BLaER1 (cell line): Measurements from ENCODE around the gene TRAF7.
A peak's percentile ranks its signal among the peaks of the same experiment; 100 is the strongest.

Experiments
- H3K27ac ChIP-seq: shearing (Covaris generic); formaldehyde crosslinking; 2 replicates; pipeline ENCODE4 v1.8.1; 2022
- H3K27me3 ChIP-seq: shearing (Covaris generic); formaldehyde crosslinking; 2 replicates; pipeline ENCODE4 v1.8.1; 2022
- H3K36me3 ChIP-seq: shearing (Covaris generic); formaldehyde crosslinking; 2 replicates; pipeline ENCODE4 v1.8.1; 2022
- H3K4me1 ChIP-seq: shearing (Covaris generic); formaldehyde crosslinking; 2 replicates; pipeline ENCODE4 v1.8.1; 2022
- H3K4me2 ChIP-seq: shearing (Covaris generic); formaldehyde crosslinking; 2 replicates; pipeline ENCODE4 v1.8.1; 2022
- H3K4me3 ChIP-seq: shearing (Covaris generic); formaldehyde crosslinking; 2 replicates; pipeline ENCODE4 v1.8.1; 2022
- H3K9ac ChIP-seq: shearing (Covaris generic); formaldehyde crosslinking; 2 replicates; pipeline ENCODE4 v1.8.1; 2022
- H3K9me3 ChIP-seq: shearing (Covaris generic); formaldehyde crosslinking; 2 replicates; pipeline ENCODE4 v1.8.1; 2022
- H4K20me1 ChIP-seq: shearing (Covaris generic); formaldehyde crosslinking; 2 replicates; pipeline ENCODE4 v1.8.1; 2022
- Cebpa-rat ChIP-seq: shearing (Covaris generic); IDR thresholded peaks from 2 replicates; pipeline ENCODE4 v1.8.1; 2022

The TRAF7 gene

DNA sequence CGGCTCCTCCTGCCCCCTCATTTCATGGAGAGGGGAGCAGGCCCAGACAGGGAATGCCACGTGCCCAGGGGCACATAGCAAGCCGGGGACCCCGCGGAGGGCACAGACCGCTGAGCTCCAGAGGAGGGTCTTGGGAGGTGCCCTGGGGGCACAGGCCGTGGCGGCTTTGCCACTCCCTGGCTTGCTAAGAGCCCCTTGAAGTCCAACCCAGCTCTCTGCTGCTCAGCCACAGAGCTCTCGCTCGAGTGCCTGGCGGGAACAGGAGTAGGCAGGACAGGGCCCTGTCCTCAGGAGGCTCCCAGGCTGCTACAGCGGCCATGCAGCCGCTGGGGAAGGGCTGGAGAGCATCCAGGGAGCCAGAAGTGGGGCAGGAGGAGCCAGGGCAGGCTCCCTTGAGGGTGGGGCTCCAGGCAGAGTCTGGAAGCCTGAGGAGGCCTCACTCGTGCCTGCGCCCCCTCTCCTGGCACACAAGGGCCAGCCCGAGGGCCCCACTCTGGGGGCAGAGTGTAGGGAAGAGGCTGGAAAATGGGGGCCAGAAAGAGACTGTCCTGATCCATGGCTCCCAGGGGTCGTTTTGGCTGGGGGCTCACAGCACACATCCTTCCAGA, 11.6 kb upstream of the TRAF7 start:
- Histone ChIP-seq H3K9me3 (no peaks in the 10 kb centered on the region), H4K20me1 (peaks cover 33% of the 10 kb centered on the region), H3K4me2 (peak overlapping the region; percentile 24; the same call in 1 of the 2 replicates), H3K27me3 (no peaks in the 10 kb centered on the region), H3K27ac (no peak overlapping the region), H3K4me3 (no peak overlapping the region), H3K4me1 (peaks cover 49% of the 10 kb centered on the region), H3K36me3 (no peaks in the 10 kb centered on the region), H3K9ac (no peak overlapping the region)
- no peak for TF ChIP-seq Cebpa-rat

DNA sequence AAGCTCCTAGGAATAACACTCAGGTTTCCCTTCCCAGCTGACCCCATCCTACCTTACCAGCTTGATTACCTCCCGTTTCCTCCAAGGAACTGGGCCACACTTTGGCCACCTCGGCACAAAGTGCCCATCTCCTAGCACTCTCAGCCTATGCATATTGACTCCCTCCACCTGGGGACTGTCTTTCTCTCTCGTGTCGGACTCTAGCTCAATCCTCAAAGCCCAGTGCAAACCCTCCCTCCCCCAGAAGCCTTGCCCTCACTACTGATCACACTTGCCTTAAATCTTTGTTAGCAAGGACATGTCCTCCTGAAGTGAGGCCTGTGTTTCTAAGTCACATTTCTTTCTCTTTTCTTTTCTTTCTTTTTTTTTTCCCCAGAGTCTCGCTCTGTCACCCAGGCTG, 9.7 kb upstream of the TRAF7 start:
- Histone ChIP-seq H3K9me3 (no peaks in the 10 kb centered on the region), H3K27me3 (no peaks in the 10 kb centered on the region), H4K20me1 (peaks cover 52% of the 10 kb centered on the region), H3K4me2 (no peak overlapping the region), H3K4me3 (no peak overlapping the region), H3K36me3 (peaks cover under 1% of the 10 kb centered on the region; the same call in 1 of the 2 replicates), H3K27ac (no peak overlapping the region), H3K9ac (no peak overlapping the region), H3K4me1 (peaks cover 60% of the 10 kb centered on the region)
- TF ChIP-seq Cebpa-rat: no peak

DNA sequence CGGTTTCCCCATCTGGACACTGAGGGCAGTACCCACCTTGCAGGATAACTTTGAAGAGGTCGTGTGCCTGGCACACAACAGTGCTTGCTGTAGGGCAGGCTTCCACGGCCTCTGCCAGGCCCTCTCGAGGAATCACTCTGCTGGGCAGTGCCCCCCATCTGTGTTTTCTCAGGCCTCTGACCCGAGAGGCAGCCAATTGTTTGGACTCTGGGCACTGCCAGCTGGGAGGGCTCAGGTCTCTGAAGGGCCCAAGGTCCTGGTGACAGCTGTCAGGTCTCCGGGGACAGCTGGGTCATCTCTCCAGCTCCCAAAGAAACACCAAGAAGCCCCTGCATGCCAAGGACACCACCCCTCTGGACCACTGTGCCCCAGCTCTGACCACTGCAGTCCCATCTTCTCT, 8.2 kb upstream of the TRAF7 start:
- TF ChIP-seq Cebpa-rat: no peak
- Histone ChIP-seq H3K4me1 (peaks cover 75% of the 10 kb centered on the region), H3K27ac (no peak overlapping the region), H3K9me3 (no peaks in the 10 kb centered on the region), H3K9ac (no peak overlapping the region), H4K20me1 (peaks cover 67% of the 10 kb centered on the region), H3K27me3 (no peaks in the 10 kb centered on the region), H3K36me3 (peaks cover 16% of the 10 kb centered on the region), H3K4me3 (no peak overlapping the region), H3K4me2 (peak overlapping the region; percentile 100)

DNA sequence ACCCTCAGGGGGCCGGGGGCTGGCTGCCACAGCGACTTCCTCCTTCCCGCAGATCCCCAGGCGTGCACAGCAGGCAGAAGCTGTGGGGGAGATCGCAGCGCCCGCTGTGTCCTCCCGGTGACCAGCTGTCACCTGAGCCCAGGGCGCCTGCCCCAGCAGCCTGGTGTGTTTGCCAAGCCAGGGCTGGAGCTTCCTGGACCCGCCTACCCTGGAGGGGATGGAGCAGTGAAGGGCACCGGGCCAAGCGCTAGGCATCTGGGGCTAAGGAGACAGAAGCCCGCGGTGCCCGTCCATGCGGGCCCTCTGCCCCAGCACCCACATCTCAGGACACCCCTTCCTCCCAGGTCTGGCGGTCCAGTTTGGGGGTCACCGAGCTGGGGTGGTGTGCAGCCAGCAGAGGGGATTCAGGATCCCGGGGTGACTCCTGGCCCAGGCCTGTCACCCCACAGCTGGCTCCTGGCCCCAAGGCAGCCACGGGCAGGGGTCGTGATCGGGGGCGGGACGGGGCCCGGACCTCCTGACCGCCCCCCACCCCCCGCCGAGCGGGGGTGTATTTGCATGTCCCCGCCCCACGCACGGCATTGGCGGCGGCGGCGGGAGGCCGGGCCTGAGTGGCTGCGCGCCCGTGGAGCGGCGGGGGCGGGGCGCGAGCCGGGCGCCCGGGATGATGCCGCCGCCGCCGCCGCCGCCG, 7.5 kb upstream of the TRAF7 start, which contains the start of gene RAB26:
Gene RAB26, plus strand, starts transcription at position 645 of the 691 bp plus-strand sequence. CDS start 159 bp downstream, outside the sequence.
- H3K4me1 ChIP-seq: peaks cover 81% of the 10 kb centered on the region
- H3K9me3 ChIP-seq: no peaks in the 10 kb centered on the region
- no peak for TF ChIP-seq Cebpa-rat
- peaks cover 23% of the 10 kb centered on the region for H3K36me3 ChIP-seq
- peak within 1 kb of the TSS; percentile 100 for H3K4me2 ChIP-seq
- H3K27ac ChIP-seq: peak within 1 kb of the TSS; percentile 79
- H3K4me3 ChIP-seq: peak within 1 kb of the TSS; percentile 90
- H3K9ac ChIP-seq: peak within 1 kb of the TSS; percentile 99
- peaks cover 75% of the 10 kb centered on the region for H4K20me1 ChIP-seq
- no peaks in the 10 kb centered on the region for H3K27me3 ChIP-seq

DNA sequence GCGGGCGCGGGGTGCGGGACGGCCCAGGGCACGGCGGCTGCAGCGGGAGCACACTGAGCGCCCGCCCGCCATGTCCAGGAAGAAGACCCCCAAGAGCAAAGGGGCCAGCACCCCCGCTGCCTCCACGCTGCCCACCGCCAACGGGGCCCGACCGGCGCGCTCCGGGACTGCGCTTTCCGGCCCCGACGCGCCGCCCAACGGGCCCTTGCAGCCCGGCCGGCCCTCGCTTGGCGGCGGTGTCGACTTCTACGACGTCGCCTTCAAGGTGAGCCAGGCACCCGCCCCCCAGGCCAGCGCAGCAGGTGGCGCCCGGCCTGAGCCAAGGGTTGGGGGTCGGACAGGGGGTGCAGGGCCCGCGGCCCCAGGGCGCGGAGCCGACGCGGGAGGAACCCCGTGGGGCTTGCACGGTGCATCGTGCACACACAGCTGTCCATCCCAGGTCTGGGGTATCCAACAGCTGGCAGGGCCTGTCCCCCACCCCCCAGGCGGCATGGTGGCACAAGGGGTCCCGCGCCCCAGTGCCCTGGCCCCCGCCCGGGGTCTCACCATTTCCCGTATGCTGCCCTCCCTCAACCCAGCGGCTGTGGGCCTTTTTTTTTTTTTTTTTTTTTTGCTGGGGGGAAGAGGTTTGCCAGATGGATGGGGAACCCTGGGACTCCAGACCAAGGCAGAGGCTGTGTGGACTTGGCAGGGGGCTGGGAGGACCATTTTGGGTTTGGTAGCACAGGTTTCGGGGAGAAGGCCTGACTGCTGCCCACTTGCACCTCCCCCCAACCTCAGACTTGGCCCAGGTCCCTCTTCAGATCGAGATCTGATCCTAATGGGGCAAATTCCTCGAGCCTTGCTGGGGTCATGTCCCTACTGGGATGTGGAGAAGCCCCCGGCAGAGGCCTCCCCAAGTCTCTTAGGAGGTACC, 6.6 kb upstream of the TRAF7 start:
- TF ChIP-seq Cebpa-rat: no peak
- Histone ChIP-seq H4K20me1 (peaks cover 78% of the 10 kb centered on the region), H3K9me3 (no peaks in the 10 kb centered on the region), H3K4me2 (peak overlapping the region; percentile 100), H3K27me3 (no peaks in the 10 kb centered on the region), H3K4me1 (peaks cover 73% of the 10 kb centered on the region), H3K36me3 (peaks cover 32% of the 10 kb centered on the region), H3K9ac (peak overlapping the region; percentile 99), H3K4me3 (peak overlapping the region; percentile 90), H3K27ac (peak overlapping the region; percentile 79)

DNA sequence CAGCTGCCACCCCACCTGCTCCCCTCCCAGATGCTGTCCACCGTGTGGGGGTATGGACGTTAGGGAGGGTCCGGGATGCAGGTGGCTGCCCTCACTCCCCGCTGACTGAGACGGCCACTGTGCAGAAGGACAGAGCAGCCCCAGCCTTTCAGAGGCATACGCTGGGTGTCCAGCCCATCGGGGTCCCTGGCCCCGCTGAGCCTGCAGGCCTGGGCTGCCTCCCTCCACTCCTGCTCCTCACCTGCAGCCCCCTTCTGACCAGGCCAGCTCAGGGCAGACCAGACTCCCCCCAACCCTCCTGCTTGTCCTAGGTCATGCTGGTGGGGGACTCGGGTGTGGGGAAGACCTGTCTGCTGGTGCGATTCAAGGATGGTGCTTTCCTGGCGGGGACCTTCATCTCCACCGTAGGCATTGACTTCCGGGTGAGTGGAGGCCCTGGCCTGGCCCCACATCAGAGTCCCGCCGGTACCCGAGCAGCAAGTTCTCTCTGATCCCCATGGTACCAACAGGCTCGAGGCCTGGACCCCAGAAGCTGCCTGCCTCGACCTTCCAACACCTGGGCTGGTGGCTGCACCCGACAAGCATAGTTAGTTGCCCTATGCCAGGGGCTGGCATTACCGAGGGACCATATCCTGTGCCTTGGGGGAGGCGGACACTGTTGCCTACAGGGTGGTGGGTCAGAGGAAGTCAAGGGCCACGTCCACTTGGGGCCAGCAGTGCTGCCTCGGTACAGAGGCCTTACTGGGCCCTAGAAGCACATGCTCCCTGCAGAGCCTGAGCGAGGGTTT, 5.8 kb upstream of the TRAF7 start:
- Histone ChIP-seq H3K4me1 (peaks cover 67% of the 10 kb centered on the region), H3K4me3 (peak overlapping the region; percentile 90), H3K9ac (peak overlapping the region; percentile 99), H3K9me3 (no peaks in the 10 kb centered on the region), H4K20me1 (peaks cover 87% of the 10 kb centered on the region), H3K27ac (peak overlapping the region; percentile 94), H3K36me3 (peaks cover 34% of the 10 kb centered on the region), H3K27me3 (no peaks in the 10 kb centered on the region), H3K4me2 (peak overlapping the region; percentile 100)
- TF ChIP-seq Cebpa-rat: no peak

DNA sequence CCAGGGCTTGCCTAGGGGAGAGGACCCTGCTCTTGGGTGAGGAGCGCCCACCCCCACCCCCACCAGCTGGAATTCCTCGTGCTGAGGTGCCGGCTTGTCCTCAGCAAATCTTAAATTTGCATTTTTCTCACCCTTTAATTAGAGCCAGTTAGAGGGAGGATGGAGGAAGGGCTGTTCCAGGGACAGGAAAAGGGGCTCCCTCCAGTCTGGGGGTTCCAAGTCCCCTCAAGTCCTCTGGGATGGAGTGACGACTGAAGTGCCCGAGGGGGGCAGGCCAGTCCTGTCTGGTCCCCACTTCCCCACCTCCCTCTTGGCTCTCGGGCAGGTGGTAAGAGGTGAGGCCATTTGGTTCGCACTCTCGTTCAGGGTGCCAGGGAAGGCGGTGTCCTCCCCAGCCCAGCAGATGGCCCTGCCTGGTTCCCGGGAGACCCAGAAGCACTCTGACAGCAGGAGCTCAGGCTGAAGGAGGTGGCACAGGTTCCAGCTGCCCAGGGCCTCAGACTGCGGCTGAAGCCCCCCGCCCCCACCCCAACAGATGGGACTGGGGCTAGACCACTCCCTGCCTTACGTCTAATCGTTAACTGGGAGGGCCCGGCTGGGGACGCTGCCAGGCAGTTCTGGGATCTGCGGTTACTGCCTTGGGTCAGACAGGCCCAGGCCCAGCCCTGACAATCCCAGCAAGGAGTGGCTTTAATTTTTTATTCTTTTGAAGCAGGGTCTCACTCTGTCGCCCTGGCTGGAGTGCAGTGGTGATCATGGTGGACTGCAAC, 5.0 kb upstream of the TRAF7 start:
- Histone ChIP-seq H3K27ac (peak overlapping the region; percentile 94), H3K36me3 (peaks cover 34% of the 10 kb centered on the region), H3K4me1 (peaks cover 67% of the 10 kb centered on the region), H3K9ac (peak overlapping the region; percentile 99), H3K4me3 (peak overlapping the region; percentile 90), H3K4me2 (peak overlapping the region; percentile 100), H3K9me3 (no peaks in the 10 kb centered on the region), H3K27me3 (no peaks in the 10 kb centered on the region), H4K20me1 (peaks cover 90% of the 10 kb centered on the region)
- TF ChIP-seq Cebpa-rat: no peak

DNA sequence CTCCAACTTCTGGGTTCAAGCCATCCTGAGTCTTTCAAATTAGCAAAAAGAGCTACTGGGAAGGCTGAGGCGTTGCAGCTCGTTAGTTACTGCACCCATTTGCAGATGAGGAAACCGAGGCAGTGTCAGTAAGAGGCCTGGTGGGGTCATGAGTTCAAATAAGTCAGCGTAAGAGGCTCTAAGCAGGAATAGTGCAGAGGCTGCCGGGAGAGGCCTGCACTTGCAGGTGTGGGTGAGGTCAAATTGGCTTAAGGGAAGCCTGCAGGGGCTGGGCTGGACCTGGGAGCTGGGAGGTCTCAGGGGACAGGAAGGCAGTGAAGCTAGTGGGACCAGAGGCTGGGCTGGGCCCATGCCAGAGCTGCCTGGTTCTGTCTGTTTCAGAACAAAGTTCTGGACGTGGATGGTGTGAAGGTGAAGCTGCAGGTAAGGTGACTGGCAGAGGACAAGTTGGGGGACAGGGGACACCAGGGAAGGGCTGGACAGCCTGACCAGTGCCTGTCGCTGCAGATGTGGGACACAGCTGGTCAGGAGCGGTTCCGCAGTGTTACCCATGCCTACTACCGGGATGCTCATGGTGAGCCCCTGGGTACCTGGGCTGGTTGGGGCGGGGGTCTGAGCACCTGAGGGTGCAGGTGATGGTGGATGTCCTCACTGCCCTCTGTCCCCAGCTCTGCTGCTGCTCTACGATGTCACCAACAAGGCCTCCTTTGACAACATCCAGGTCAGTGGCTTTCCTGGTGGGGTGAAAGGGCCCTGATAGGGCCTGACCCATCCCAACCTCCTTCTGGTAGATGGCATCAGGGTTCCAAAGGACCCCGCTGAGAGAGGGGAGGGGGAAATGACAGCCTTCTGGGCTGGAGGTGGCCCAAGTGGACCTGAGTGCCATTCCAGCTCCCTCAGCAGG, 4.1 kb upstream of the TRAF7 start:
- H3K4me2 ChIP-seq: peak overlapping the region; percentile 100
- H3K9me3 ChIP-seq: no peaks in the 10 kb centered on the region
- peaks cover 93% of the 10 kb centered on the region for H4K20me1 ChIP-seq
- TF ChIP-seq Cebpa-rat: no peak
- H3K27me3 ChIP-seq: no peaks in the 10 kb centered on the region
- peaks cover 34% of the 10 kb centered on the region for H3K36me3 ChIP-seq
- H3K9ac ChIP-seq: peak overlapping the region; percentile 99
- peak overlapping the region; percentile 94 for H3K27ac ChIP-seq
- peaks cover 67% of the 10 kb centered on the region for H3K4me1 ChIP-seq
- H3K4me3 ChIP-seq: peak overlapping the region; percentile 90
